OCI-M1 (cell line): Measurements from ENCODE around the gene PCA3.

Experiments used
- DNase-seq: peaks from one replicate; lab custom pipeline; 2025; lab: John Stamatoyannopoulos, UW

The PCA3 gene

GRCh38 chr9:76827296-76828080 lies 63.2 kb downstream of the PCA3 start:
- no peak for DNase-seq

GRCh38 chr9:76828447-76828846 lies 64.2 kb downstream of the PCA3 start:
- no peak for DNase-seq

- DNase-seq = peak; percentile 48
Observed at GRCh38 chr9:76835571-76836283, 71.5 kb downstream of the PCA3 start.
